ENCODE data around the gene CHML.
"Not testable (repeated sequence)": the region's sequence is repeated elsewhere in the genome, so short reads cannot be mapped to it uniquely, and the experiment has no call there.

CHML gene

GRCh38 chr1:241640149-241640866, at the start of gene CHML, which contains the start of gene OPN3:
CHML (minus strand) TSS chr1:241640369; CDS start chr1:241635766, 4,603 bp downstream.
OPN3 (minus strand) TSS chr1:241640369; CDS start chr1:241640254, 115 bp downstream.
- peak in 55 of 56 donors; percentile 48 to 97 (median 89) for DNase-seq

- DNase-seq: no peak
These were observed 48.8 kb upstream of the CHML start for GRCh38 chr1:241688940-241689368.

- no peak for DNase-seq
These were observed 43.9 kb upstream of the CHML start for GRCh38 chr1:241684108-241684507.

GRCh38 chr1:241682921-241683320, 42.8 kb upstream of the CHML start:
- DNase-seq: no peak

GRCh38 chr1:241681861-241682448, 41.8 kb upstream of the CHML start:
- not testable (repeated sequence) for DNase-seq

GRCh38 chr1:241679961-241680360, 39.8 kb upstream of the CHML start:
- no peak for DNase-seq

GRCh38 chr1:241679404-241679803, 39.2 kb upstream of the CHML start:
- no peak for DNase-seq

GRCh38 chr1:241678536-241678935, 38.4 kb upstream of the CHML start:
- DNase-seq: no peak

- DNase-seq: no peak
These were observed 37.0 kb upstream of the CHML start for GRCh38 chr1:241677201-241677600.

- no peak for DNase-seq
These were observed 35.8 kb upstream of the CHML start for GRCh38 chr1:241675983-241676382.

GRCh38 chr1:241674805-241675384, 34.7 kb upstream of the CHML start:
- no peak for DNase-seq

GRCh38 chr1:241672301-241672700, 32.1 kb upstream of the CHML start:
- DNase-seq: no peak

- no peak for DNase-seq
These were observed 26.2 kb upstream of the CHML start for GRCh38 chr1:241666419-241666818.

GRCh38 chr1:241660424-241660972, 20.3 kb upstream of the CHML start:
- DNase-seq: no peak

- not testable (repeated sequence) for DNase-seq
These were observed 18.8 kb upstream of the CHML start for GRCh38 chr1:241659016-241659415.

- DNase-seq: no peak
These were observed 18.1 kb upstream of the CHML start for GRCh38 chr1:241658081-241658793.

- DNase-seq: no peak
These were observed 14.5 kb upstream of the CHML start for GRCh38 chr1:241654641-241655040.

- DNase-seq: no peak
These were observed 13.8 kb upstream of the CHML start for GRCh38 chr1:241654019-241654418.

GRCh38 chr1:241652012-241652411, 11.8 kb upstream of the CHML start, which contains the start of gene WDR64:
WDR64 (plus strand) TSS chr1:241652281; CDS start chr1:241652485, 204 bp downstream.
- no peak for DNase-seq

GRCh38 chr1:241648159-241648558, 8.0 kb upstream of the CHML start:
- DNase-seq: no peak

GRCh38 chr1:241647658-241648057, 7.5 kb upstream of the CHML start:
- DNase-seq: no peak

- no peak for DNase-seq
These were observed 6.0 kb upstream of the CHML start for GRCh38 chr1:241646201-241646600.

Data from nucleus accumbens (tissue), 56 donors.